Measurements from ENCODE around the gene FNDC3B.
"Not testable (repeated sequence)": the region's sequence is repeated elsewhere in the genome, so short reads cannot be mapped to it uniquely, and the experiment has no call there.

DNA sequence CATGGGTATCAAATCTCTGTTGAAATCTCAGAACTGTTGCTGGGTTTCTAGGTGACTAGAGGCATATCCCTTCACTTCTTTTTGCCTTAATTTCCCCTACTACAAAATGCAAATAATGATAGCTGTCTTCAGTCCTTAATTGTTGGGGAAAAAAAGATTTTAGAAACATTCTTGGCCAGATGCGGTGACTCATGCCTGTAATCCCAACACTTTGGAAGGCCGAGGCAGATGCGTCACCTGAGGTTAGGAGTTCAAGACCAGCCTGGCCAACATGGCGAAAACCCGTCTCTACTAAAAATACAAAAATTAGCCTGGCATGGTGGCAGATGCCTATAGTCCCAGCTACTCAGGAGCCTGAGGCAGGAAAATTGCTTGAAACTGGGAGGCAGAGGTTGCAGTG, 329.2 kb downstream of the FNDC3B start:
- TF ChIP-seq, protein P1, sequence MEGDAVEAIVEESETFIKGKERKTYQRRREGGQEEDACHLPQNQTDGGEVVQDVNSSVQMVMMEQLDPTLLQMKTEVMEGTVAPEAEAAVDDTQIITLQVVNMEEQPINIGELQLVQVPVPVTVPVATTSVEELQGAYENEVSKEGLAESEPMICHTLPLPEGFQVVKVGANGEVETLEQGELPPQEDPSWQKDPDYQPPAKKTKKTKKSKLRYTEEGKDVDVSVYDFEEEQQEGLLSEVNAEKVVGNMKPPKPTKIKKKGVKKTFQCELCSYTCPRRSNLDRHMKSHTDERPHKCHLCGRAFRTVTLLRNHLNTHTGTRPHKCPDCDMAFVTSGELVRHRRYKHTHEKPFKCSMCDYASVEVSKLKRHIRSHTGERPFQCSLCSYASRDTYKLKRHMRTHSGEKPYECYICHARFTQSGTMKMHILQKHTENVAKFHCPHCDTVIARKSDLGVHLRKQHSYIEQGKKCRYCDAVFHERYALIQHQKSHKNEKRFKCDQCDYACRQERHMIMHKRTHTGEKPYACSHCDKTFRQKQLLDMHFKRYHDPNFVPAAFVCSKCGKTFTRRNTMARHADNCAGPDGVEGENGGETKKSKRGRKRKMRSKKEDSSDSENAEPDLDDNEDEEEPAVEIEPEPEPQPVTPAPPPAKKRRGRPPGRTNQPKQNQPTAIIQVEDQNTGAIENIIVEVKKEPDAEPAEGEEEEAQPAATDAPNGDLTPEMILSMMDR (IDR thresholded peaks at IDR 0.05; ENCODE audit: control extremely low read depth in 1 of 3, insufficient read depth in 1 of 3, low read depth in 1 of 3, low read length in 3 of 3), result not testable (repeated sequence)
- TF ChIP-seq CREB1 (IDR thresholded peaks at IDR 0.05); POLR2A (IDR thresholded peaks at IDR 0.05; ENCODE audit: control extremely low read depth in 1 of 2, low read depth in 2 of 2, low read length in 2 of 2); RAD21 (IDR thresholded peaks at IDR 0.05 in 1 of 2, conservative IDR thresholded peaks at IDR 0.05 in 1 of 2; ENCODE audit: low read depth in 2 of 2, low read length in 2 of 2); CBX8 (IDR thresholded peaks at IDR 0.05; ENCODE audit: borderline replicate concordance, low read depth, low read length); EZH2 (IDR thresholded peaks at IDR 0.05; ENCODE audit: low read depth, low read length, severe bottlenecking); POLR2AphosphoS5 (IDR thresholded peaks at IDR 0.05; ENCODE audit: low read depth, low read length); KDM1A (IDR thresholded peaks at IDR 0.05; ENCODE audit: borderline replicate concordance, low read length); ZNF274 (IDR thresholded peaks at IDR 0.05; ENCODE audit: borderline replicate concordance, extremely low read depth, low read length): not testable (repeated sequence)
